Stimulated activated CD4-positive, alpha-beta T cell treated with anti-CD3 and anti-CD28 coated beads, Interleukin-1b, Interleukin-23, amount 100 ng/mL, for 24 hours (primary cell): ENCODE results near the gene RNF123.

Experiments
- DNase-seq, 4 experiments: peaks; one replicate each; pipeline ENCODE4 v3.0.0-alpha.2; 2020; ENCODE audit warnings: low read depth in 4 of 4, low spot score in 1 of 4

Gene RNF123

DNA sequence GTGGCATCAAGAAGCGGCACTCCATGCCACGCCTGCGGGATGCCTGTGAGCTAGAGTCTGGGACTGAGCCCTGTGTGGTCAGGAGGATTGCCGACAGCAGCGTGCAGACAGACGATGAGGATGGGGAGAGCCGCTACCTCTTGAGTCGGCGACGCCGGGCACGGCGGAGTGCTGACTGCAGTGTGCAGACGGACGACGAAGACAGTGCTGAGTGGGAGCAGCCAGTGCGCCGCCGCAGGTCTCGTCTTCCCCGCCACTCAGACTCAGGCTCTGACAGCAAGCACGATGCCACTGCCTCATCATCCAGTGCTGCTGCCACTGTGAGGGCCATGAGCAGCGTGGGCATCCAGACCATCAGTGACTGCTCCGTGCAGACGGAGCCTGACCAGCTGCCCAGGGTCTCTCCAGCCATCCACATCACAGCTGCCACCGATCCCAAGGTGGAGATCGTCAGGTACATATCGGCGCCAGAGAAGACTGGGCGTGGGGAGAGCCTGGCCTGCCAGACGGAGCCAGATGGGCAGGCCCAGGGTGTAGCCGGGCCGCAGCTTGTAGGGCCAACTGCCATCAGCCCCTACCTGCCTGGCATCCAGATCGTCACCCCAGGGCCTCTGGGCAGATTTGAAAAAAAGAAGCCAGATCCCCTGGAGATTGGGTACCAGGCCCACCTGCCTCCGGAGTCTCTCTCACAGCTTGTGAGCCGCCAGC, 32.0 kb upstream of the RNF123 start:
- DNase-seq, result no peak

- no peak for DNase-seq
These were observed 30.6 kb upstream of the RNF123 start for GRCh38 chr3:49658711-49659110.

DNA sequence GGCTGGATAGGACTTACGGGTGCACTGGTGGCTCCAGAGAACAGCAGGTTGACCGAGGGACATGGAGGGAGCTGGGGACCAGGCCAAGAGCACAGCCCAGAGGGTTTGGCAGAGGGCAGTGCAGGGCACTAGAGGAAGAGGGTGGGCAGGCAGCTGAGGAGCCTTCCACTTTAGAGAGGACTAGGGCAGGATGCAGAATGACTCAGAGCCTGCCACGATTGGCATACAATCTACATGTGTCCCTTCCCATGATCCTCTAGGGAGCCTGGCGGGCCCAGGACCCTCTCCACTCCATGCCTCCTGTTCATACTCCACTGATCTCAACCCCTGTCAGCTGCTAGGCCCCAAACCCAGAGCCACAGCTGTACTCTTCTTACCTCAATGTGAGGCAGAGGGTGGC, 29.6 kb upstream of the RNF123 start:
- no peak for DNase-seq

GRCh38 chr3:49661281-49661680, 28.1 kb upstream of the RNF123 start:
- DNase-seq, result no peak

GRCh38 chr3:49662021-49662420, 27.3 kb upstream of the RNF123 start:
- no peak for DNase-seq

GRCh38 chr3:49662720-49663413, 26.5 kb upstream of the RNF123 start:
- no peak for DNase-seq

- DNase-seq, result no peak
These were observed 25.5 kb upstream of the RNF123 start for GRCh38 chr3:49663831-49664230.

- DNase-seq, result no peak
These were observed 25.1 kb upstream of the RNF123 start for GRCh38 chr3:49664300-49664699.

GRCh38 chr3:49665822-49666519, 23.4 kb upstream of the RNF123 start:
- DNase-seq, result no peak

DNA sequence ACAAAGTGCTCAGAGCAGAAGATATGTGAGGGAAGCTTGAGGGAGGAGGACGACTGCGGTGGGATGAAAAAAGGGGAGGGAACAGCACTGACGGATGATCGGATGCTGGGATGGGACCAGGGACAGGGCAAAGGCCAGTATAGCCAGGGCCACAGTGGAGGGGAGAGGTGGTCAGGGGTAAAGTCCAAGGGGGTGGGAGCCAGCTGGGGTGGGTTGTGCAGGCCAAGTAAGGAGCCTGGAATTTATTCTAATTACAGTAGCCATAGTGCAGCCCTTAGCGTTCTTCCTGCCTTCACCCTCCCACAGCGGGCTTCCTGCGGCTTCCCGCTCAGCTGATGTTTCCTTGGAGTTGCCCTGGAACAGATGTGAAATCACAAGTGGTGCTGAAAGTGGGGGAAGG, 22.8 kb upstream of the RNF123 start:
- no peak for DNase-seq

- no peak for DNase-seq
These were observed 21.5 kb upstream of the RNF123 start for GRCh38 chr3:49667701-49668413.

DNA sequence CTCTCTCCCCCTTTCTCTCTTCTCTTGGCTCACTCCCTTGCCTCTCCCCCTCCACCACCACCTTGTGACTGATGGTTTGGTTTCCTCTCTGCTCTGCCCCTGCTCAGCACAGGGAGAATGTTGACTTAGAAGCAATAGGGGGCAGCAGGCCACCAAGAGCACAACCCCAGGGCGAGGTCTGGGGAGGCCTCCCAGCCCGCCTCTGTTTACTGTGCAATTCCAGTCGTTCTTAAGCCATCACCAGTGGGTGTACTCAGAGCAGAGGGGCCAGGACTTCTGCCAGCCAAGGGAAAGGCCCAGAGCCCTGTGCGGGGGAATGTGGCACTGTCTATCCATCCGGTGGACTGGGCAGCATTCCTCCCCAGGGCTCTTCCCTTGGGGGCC, 21.0 kb upstream of the RNF123 start:
- no peak for DNase-seq

DNA sequence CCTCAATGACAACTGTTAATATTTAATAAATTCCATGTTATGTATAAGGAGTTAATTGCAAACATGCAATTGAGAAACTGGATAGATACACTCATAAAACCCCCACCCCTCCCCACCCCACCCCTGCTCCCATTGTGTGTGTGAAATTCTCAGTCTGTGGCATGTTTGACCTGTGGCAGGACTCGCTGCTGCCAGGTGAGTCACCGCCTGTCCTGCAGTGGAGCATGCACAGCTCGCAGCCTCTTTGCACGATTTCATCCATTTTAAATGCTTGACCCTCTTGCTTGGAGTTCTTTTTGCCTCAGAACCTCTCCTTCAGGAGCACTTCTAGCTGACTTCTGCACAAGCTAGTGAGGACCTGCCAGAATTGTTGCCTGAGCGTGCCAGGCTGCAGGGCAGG, 20.5 kb upstream of the RNF123 start:
- DNase-seq, result no peak

GRCh38 chr3:49669352-49669751, 20.0 kb upstream of the RNF123 start:
- no peak for DNase-seq

GRCh38 chr3:49670940-49671290, 18.4 kb upstream of the RNF123 start:
- no peak for DNase-seq

- DNase-seq, result peak in 3 of 4 experiments; percentile 57 to 59 (median 58)
These were observed 17.8 kb upstream of the RNF123 start for GRCh38 chr3:49671291-49672288.

- DNase-seq, result peak in 2 of 4 experiments; percentile 17 to 19
These were observed 16.1 kb upstream of the RNF123 start for GRCh38 chr3:49673121-49673714.

DNA sequence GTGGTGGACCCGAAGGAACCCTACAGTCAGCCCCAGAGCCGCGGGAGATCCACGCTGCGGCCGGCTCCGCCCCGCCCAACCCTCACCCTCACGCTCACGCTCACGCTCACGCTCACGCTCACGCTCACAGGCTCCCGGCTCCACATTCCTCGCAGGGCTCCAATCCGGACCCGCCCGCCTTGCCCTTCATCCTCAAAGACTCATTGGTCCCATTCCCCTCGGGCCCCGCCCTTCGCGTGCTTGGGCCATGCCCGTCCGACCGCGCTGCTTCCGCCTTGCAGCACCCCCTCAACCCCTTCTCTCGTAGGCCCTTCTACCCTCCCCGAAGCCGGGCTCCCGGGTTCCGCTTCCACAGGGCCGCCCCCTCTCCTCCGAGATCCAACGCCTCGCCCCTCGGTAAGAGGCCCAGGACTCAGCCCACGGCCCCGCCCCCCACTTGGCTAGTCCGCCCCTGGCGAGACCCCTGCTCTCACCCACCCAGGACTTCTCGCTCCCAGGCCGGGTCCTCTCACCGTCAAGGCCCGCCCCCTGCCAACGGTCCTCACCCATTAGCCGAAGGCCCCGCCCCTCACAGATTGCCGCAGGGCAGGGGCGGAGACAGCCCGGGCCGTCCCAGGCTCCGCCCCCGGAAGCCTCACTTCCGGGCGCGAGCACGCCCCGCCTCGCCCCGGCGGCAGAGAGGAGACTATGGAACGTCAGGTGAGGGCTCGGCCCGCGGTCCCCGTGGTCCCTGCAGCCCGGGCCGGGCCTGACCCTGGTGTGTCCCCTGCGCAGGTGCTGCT, 15.5 kb upstream of the RNF123 start, which contains the start of gene APEH:
Gene APEH, plus strand, starts transcription at position 637 of the 782 bp plus-strand sequence. Its CDS starts 51 bp downstream, at position 688.
- peak; percentile 89 to 99 (median 94) for DNase-seq

- DNase-seq, result peak in 1 of 4 experiments; percentile 17
These were observed 14.8 kb upstream of the RNF123 start for GRCh38 chr3:49674497-49674983.
